ENCODE data around the gene PKN2. TPM values are rescaled to one million over a fixed set of nuclear protein-coding genes. Genes with fewer than 3 reads are reported as not detected.

The PKN2 gene
- total RNA-seq, 3 donors from 2014 or later = 47.0 to 75.5 (median 60.3) TPM

DNA sequence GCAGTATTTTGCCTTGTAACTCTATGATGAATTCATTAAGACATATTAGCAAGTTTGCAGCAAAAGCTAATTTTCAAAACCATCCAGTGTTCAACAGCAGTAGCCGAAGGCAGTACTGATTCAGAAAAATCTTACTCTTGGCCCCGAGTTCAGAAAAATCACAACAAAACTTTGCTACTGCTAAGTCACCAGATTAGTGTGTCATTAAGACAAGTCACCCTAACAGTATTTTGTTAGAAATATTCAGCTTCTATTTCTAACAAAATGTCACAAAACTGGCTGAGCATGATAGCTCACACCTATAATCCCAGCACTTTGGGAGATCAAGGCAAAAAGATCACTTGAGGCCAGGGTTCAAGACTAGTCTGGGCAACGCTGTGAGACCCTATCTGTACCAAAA lies 199.1 kb downstream of the PKN2 start:
- Histone ChIP-seq H3K4me3 (no peak overlapping the region), H3K9me3 (no peaks in the 10 kb centered on the region), H3K4me1 (peaks cover 0 to 10% of the 10 kb centered on the region in 2 donors), H3K27ac (no peak overlapping the region), H3K27me3 (no peaks in the 10 kb centered on the region), H3K36me3 (peaks cover 4% of the 10 kb centered on the region)
- intact Hi-C loops (cut with DNase I; ENCODE audit: low total_unique reads) = no loop called here
- TF ChIP-seq POLR2AphosphoS5 (IDR thresholded peaks at IDR 0.05) (no peak), POLR2A (IDR thresholded peaks at IDR 0.05) (no peak), CTCF (IDR thresholded peaks at IDR 0.05) (no peak)
- no peak for DNase-seq (ENCODE audit: low spot score in 2 of 2)

Other genes with a start within 250 kb of the PKN2 start
- 10 to 100 TPM; 33.9 to 53.1 (median 37.4) TPM for gene GTF2B, start 207.3 kb downstream of the PKN2 start, total RNA-seq

Measured in breast epithelium (tissue), 4 donors.